GM12865 (cell line): ENCODE results near the gene SCN8A.
A peak's percentile ranks its signal among the peaks of the same experiment; 100 is the strongest.

Source experiments
- DNase-seq: peaks from one replicate; pipeline ENCODE4 v3.0.0; 2010; ENCODE audit warnings: low read depth
- H3K4me3 ChIP-seq: 2 replicates; pipeline ENCODE4 v1.5.1; 2011; ENCODE audit warnings: mild to moderate bottlenecking, low read depth, low read length, control low read depth
- TF ChIP-seq, protein P1 (sequence below): IDR thresholded peaks from 2 replicates; pipeline ENCODE4 v1.5.1; 2011; ENCODE audit warnings: low read length, control low read depth, low read depth, inconsistent platforms; ENCODE audit not compliant: insufficient read depth; ENCODE audit errors: missing control alignments

The SCN8A gene

GRCh38 chr12:51819736-51820525 is 228.9 kb downstream of the SCN8A start:
- no peak overlapping the region for H3K4me3 ChIP-seq
- TF ChIP-seq, protein P1, sequence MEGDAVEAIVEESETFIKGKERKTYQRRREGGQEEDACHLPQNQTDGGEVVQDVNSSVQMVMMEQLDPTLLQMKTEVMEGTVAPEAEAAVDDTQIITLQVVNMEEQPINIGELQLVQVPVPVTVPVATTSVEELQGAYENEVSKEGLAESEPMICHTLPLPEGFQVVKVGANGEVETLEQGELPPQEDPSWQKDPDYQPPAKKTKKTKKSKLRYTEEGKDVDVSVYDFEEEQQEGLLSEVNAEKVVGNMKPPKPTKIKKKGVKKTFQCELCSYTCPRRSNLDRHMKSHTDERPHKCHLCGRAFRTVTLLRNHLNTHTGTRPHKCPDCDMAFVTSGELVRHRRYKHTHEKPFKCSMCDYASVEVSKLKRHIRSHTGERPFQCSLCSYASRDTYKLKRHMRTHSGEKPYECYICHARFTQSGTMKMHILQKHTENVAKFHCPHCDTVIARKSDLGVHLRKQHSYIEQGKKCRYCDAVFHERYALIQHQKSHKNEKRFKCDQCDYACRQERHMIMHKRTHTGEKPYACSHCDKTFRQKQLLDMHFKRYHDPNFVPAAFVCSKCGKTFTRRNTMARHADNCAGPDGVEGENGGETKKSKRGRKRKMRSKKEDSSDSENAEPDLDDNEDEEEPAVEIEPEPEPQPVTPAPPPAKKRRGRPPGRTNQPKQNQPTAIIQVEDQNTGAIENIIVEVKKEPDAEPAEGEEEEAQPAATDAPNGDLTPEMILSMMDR: no peak
- DNase-seq: no peak

GRCh38 chr12:51820526-51821439 is 229.8 kb downstream of the SCN8A start:
- TF ChIP-seq, protein P1: peak; percentile 15
- peak overlapping the region; percentile 28 for H3K4me3 ChIP-seq
- peak; percentile 33 for DNase-seq

- TF ChIP-seq, protein P1: no peak
- no peak for DNase-seq
- peak overlapping the region; percentile 28; the same call in 1 of the 2 replicates for H3K4me3 ChIP-seq
Measured at GRCh38 chr12:51821440-51822260, 230.6 kb downstream of the SCN8A start.

DNA sequence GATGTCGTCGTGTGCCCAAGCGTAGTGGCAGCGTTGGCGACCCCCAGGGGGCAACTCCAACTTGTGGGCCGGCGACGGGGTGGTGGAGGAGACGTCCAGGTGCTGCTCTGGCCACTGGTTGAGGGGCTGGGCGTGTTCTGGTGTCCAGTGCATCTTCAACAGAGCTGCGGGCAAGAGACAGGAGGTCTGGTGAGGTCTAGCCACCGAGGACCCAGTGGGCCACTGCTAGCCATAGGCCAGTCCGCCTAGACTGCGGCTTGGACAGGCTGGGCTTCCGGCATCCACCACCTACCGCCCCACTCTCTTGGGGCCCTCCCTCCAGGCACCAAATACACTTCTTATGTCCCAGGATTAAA is 231.2 kb downstream of the SCN8A start:
- TF ChIP-seq, protein P1: no peak
- no peak for DNase-seq

DNA sequence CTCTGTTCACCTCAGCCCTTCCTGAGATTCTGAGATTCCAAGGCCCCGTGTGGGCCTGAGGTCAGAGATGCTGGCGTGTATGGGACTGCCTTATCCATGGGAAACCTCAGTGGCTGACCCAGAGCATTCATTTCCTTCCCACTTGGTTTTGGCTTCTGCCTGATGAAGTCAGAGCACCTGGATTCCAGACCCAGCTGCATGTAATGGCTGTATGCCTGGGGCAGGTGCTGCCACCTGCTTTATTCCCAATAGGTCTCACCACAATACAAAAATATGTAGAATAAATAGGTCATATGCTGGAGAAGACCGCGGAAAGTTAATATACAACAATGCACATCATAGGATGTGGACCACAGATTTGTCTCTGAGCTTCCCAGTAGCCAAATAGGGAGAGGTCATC is 231.9 kb downstream of the SCN8A start:
- DNase-seq: no peak
- TF ChIP-seq, protein P1: no peak
- H3K4me3 ChIP-seq: no peak overlapping the region

More for the DNA sequence above, 231.2 kb downstream of the SCN8A start:
- H3K4me3 ChIP-seq: no peak overlapping the region

DNA sequence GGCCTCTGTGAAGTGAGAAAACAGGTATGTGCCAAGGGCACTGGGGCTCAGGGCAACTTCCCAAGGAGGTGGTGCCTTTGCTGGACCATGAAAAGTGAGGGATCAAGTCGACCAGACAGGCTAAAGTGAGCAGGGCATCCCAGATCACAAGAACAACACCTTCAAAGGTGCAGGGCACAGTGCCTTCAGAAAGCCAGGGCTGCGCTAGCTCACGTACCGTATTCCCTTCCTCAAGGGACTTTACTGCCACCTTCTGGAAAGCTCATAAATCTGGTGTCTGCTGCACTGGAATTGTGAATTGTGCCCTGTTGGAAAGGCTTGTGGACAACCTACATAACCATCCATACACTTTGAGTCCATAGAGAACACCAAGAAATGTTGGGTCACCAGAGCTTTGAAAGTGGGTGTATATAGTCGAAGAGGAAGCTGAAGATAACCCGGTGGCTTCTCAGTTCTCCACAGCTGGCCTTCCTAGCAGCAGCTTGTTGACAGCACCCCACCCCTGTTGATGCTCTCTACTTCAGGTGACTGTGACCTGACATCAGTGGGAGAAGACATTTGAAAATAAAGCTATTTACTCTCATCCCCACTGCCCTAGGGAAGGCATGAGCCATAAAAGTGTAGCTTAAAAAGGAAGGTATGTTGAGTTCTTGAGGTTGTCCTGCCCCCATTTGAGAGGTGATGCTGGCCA is 233.0 kb downstream of the SCN8A start:
- no peak overlapping the region for H3K4me3 ChIP-seq
- peak; percentile 37 for DNase-seq
- TF ChIP-seq, protein P1: peak; percentile 22
